Measurements from ENCODE around the gene SYNDIG1.
"Not testable (repeated sequence)": the region's sequence is repeated elsewhere in the genome, so short reads cannot be mapped to it uniquely, and the experiment has no call there.

SYNDIG1 gene

DNA sequence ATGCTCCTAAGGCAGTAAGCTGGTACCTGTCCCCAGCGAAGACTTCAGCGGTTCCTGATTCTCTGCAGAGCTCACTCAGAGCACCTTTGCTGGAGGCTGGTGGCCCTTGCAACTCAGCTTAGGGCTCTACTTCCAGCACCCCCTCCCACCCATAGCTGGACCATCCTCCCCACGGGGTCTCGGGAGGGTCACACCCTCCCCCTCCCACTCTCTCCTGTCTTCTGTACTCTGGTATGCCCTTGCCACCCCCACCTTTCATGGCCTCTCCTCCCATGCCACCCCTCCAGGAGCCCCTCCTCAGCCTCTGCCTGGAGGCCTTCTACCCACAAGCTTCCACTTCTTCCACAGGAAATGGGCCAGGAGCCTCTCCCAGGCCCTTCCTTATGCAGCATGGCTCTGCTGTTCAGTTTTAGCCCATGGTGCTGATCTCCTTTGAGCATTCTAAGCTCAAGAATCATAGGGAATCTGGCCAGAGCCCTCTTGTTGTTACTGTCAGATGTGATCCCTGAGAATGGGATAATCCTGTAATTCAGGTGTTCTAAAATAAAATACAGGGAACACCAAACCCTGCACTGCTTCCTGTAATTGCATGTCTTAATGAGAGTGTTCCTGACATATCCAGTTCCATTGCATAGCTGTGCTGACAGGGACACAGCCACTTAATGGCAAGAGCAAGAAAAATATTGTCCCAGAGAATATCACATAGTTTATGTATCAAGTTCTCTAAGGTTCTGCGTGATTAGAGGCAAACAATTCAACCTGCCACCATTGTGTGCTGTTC is 142.1 kb downstream of the SYNDIG1 start:
- in situ Hi-C loops (cut with HindIII; ENCODE audit: low pct_ligation_motif_present, low pct_unique_long_range_greater_than_20kb, low sequenced_read_pairs) = no loop called here
- no peak for DNase-seq

DNA sequence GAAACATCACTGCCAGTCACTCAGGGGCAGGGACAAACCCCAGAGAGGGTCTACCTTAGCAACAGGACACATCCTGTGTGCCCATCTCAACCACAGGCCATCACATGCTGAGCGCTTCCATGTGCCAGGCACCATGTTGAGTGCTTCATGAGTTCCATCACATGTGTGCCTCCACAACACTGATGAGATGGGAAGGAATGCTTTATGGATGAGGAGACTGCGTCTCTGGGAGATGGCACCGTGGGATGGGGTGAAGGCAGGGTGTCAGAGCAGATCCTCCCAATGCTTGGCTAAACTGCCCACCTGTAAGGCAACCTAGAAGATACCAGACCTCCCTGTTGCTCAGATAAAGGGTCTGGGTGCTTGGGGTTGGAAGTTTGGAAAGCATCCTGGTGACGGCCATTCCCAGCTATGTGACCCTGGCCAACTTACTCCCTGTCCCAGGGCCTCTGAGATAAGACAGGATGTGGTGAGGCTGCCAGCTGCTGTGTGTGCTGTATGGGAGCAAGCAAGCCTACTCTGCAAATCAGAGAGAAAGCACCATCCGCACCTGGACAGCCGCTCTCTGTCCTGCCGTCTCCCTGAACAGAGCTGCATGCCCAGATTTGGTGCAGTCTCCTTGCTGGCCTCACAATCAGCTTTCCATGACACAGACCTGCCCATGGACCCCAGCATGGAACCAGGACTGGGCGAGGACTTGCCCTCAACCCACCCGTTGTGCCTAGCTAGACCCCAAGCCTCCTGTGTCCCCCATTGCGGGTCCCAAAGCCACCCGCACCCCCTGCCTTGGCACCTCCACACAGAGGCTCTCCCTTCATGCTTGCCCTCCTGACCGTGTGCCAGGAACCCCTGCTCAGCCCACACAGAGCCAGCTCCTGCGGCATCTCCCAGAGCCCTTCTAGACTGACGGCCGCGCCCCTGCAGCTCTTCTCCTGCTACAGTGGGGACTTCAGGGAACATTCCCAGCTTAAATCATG is 143.7 kb downstream of the SYNDIG1 start:
- in situ Hi-C loops (cut with HindIII; ENCODE audit: low pct_ligation_motif_present, low pct_unique_long_range_greater_than_20kb, low sequenced_read_pairs) = no loop called here

DNA sequence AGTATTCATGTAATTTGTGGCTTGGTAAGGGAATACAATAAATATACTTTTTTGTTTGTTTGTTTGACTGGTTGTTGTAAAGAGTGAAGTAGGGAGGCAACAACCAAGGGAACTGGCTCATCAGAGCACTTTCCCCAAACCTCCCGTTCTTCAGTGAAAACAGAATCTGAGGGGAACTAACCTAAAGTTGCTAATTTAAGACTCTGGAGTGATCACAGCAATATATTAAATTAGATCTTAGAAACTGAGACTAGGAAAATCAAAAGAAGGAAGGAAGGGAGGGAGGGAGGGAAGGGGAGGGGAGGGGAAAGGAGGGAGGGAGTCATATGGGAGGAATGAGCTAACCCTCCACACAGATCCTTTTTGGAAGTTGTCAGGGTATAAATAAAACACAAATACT is 144.9 kb downstream of the SYNDIG1 start:
- no peak for DNase-seq
- in situ Hi-C loops (cut with HindIII; ENCODE audit: low pct_ligation_motif_present, low pct_unique_long_range_greater_than_20kb, low sequenced_read_pairs) = no loop called here

More for the DNA sequence above, 143.7 kb downstream of the SYNDIG1 start:
- DNase-seq = no peak

DNA sequence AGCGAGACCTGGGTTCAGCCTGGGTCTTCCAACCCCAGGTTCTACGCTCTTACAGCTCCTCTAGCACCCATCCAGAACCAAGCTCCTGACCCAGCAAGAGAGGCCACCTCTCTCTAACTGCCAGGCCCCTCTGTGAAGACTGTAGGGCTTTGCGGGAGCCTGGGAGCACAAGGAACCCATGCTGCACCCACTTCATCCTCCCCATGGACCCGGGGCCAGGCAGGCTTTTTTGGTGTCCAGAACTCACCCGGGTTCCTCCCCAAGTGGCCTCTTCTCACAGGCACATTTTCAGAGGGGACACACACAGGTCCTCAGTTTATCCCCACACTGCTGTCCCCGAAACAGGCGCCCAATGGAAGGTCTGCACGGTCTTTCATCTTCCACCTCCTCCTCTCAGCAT is 145.9 kb downstream of the SYNDIG1 start:
- in situ Hi-C loops (cut with HindIII; ENCODE audit: low pct_ligation_motif_present, low pct_unique_long_range_greater_than_20kb, low sequenced_read_pairs) = no loop called here
- DNase-seq = no peak

DNA sequence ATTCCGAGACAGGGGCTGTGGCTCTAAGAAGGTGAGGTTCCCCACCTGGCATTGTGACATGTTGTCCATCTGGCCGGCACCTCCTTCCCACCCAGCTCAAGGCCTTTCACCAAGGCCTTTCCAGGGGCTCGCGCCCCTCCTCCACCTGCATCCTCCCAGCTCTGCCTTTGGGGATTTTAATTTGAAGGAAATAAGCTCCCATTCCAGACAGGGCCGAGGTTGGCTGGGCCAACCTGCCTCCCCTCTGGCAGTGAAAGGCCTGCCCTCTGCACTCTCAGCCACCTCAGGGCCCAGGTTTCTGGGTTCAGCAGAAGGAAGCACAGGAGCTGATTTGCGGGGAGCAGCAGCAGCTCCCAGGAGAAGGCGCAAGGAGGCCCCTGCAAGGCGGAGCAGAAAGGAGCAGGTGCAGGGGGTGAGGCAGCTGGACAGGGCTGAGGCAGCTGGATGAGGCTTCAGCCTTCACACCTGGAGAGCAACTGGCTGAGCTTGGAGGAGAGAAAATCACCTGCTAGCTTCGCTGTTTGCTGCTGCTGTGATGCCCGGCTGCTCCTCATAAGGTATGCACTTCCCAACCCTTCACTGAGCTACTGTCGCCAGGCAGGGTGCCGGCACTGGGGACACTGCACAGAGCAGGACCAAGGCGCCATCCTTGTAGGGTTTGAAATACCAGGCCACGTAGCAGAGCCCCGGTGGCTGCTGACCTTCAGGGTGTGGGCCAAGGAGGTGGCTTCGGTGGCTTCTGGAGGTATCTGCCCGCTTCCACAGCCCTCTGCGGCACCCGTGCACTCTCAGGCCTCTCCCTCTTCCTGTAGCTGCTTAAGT is 147.0 kb downstream of the SYNDIG1 start:
- in situ Hi-C loops (cut with HindIII; ENCODE audit: low pct_ligation_motif_present, low pct_unique_long_range_greater_than_20kb, low sequenced_read_pairs) = no loop called here
- DNase-seq = no peak

DNA sequence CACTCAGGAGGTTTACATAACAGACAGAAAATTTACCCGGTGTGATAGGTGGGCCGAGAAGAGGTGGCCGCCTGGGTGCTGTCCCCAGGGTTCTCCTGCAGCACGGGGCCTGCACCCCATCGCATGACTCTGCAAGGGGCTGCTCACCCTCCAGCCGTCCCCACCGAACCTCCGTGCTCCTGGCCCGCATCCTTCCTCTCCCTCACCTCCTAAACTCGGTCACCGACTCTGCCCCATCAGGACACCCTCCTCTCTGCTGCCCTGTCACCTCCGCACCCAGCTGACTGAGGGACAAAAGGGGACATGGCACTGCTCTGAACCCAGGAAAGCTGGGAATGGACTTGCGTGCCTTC is 147.6 kb downstream of the SYNDIG1 start:
- in situ Hi-C loops (cut with HindIII; ENCODE audit: low pct_ligation_motif_present, low pct_unique_long_range_greater_than_20kb, low sequenced_read_pairs) = no loop called here
- DNase-seq = no peak

DNA sequence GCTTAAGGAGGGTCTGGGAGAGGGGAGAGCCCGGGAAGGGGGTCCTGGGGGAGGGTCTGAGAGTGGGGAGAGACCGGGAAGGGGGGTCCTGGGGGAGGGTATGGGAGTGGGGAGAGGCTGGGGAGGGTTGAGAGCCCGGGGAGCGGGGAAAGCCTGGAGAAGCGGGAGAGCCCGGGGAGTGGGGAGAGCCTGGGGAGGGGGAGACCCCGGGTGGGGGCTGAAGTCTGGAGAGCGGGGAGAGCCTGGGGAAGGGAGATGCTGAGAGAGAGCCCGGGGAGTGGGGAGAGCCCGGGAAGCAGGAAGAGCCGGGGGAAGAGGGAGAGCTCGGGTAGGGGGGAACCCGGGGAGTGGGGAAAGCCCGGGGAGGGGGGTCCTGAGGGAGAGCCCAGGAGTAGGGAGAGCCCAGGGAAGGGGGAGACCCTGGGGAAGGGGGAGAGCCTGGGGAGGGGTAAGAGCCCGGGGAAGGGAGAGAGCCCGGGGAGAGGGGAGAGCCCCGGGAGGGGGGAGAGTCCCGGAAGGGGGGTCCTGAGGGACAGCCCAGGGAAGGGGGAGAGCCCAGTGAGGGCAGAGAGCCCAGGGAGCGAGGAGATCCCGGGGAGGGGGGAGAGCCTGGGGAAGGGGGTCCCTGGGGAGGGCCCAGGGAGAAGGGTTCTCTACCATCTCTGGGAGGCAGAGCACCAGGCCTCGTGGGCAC is 148.5 kb downstream of the SYNDIG1 start:
- in situ Hi-C loops (cut with HindIII; ENCODE audit: low pct_ligation_motif_present, low pct_unique_long_range_greater_than_20kb, low sequenced_read_pairs) = no loop called here
- DNase-seq = no peak

DNA sequence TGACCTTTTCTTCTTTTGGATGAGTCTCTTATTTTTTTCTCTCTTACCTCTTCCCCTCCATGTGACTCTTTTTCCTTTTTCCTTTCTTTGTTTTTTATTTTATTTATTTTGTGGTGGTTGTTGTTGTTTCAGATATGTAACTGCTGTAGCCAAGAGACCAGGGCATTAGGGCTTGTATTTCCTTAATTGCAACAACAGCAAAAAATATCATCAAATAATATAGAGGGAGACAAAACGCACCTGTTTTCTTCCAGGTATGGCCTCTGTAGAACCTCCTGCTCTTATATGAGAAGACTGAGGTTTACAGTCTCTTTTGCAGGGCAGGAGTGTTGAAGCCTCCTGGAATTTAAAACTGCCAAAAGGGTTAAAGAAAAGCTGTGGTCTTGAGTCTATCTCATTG is 149.3 kb downstream of the SYNDIG1 start:
- DNase-seq = no peak
- in situ Hi-C loops (cut with HindIII; ENCODE audit: low pct_ligation_motif_present, low pct_unique_long_range_greater_than_20kb, low sequenced_read_pairs) = no loop called here

DNA sequence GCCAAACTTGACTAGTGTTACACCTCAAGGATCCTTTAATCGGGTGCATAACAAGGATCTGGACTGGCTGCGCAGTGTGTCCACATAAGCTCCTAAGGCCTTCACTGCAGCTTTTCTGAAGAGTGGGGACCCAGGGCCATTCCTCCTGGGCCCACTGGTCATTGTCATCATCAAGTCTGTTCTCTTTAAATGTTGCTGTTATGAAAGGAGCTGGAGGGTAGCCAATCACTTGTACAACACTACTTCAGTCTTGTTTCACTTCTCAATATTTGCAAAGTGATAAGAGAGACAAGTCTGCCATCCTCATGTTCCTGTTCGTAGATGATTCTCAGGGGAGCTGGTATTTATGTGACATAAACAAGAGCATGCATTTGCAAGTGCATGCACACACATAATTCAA is 149.8 kb downstream of the SYNDIG1 start:
- in situ Hi-C loops (cut with HindIII; ENCODE audit: low pct_ligation_motif_present, low pct_unique_long_range_greater_than_20kb, low sequenced_read_pairs) = no loop called here
- no peak for DNase-seq

DNA sequence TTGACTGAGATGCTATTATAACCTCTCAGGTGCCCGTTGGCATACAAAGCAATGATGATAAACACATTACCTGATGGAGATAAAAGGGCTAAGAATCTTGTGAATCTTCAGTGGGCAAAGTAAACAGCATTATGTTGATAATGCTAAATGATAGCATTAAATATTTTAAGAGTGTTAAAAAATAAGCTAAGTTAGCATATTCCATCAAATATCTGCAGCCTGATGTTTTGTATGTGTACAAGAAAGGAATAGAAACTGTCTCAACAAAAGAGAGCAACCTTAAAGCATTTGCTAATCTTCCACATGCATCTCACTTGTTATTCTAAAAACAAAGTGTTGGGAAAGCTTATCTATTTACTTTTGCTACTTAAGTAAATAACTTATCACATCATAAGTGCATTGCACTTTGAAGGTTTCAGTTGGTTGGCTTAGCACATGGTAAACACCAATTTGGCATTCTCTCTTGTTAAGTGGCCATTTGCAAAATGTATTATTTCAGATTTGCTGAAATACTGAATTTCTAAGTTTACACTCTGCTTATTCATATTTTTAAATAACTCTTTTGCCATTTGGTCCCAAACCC is 151.6 kb downstream of the SYNDIG1 start:
- in situ Hi-C loops (cut with HindIII; ENCODE audit: low pct_ligation_motif_present, low pct_unique_long_range_greater_than_20kb, low sequenced_read_pairs) = no loop called here
- DNase-seq = no peak

DNA sequence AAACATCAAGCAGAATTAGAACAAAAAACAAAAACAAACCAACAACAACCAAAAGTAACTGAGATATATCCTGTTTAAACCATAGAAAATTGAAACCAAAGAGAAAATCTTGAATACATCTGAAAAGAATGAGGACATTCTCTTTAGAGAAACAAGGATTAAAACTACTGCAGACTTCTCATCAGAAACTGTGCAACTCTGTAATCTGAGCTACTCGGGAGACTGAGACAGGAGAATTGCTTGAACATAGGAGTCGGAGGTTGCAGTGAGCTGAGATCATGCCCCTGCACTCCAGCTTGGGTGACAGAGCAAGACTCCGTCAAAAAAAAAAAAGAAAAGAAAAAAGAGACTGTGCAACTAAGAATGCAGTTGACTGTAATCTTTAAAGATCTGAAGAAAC is 153.4 kb downstream of the SYNDIG1 start:
- in situ Hi-C loops (cut with HindIII; ENCODE audit: low pct_ligation_motif_present, low pct_unique_long_range_greater_than_20kb, low sequenced_read_pairs) = no loop called here
- DNase-seq = no peak

DNA sequence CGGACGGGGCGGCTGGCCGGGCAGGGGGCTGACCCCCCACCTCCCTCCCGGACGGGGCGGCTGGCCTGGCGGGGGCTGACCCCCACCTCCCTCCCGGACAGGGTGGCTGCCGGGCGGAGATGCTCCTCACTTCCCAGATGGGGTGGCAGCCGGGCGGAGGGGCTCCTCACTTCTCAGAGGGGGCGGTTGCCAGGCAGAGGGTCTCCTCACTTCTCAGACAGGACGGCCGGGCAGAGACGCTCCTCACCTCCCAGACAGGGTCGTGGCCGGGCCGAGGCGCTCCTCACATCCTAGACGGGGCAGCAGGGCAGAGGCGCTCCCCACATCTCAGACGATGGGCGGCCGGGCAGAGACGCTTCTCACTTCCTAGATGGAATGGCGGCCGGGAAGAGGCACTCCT is 156.7 kb downstream of the SYNDIG1 start:
- DNase-seq; in situ Hi-C loops (cut with HindIII; ENCODE audit: low pct_ligation_motif_present, low pct_unique_long_range_greater_than_20kb, low sequenced_read_pairs): not testable (repeated sequence)

DNA sequence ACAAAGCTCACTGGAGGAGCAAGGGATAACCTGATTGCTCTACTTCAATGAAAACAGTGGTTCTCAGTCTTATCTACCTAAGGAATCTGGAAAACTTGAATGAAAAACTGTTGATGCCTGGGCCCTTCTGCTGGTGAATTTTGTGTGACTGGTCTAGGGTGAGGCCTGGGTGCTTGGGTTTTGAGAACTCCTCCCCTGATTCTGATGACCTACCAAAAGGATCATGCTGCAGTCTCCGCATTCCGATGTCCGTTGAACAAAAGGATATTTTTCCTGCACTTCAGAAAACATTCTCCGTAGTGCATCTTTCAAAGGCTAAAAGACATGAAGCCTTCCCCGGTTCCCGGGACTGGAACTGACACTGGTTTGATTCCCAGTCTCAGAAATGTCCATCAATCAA is 157.9 kb downstream of the SYNDIG1 start:
- in situ Hi-C loops (cut with HindIII; ENCODE audit: low pct_ligation_motif_present, low pct_unique_long_range_greater_than_20kb, low sequenced_read_pairs) = no loop called here
- DNase-seq = no peak

DNA sequence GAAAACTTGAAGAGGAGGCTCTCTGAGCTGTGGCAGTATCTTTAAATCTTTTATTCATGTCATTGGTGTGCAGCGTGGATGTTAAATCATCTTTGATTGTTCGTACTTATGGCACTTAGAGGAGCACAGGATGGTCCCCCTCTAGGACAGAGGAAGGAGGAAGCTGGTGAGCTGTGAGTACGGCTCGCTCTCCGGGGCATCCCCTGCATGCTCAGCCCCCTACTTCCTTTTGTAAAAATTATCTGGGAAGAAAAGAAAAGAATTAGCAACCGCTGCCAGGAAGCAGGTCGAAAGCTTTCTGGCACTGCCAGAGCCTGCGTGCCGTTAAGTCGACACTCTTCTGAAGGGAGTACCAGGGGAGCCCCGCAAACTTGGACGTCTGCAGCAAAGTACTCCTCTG is 158.5 kb downstream of the SYNDIG1 start:
- in situ Hi-C loops (cut with HindIII; ENCODE audit: low pct_ligation_motif_present, low pct_unique_long_range_greater_than_20kb, low sequenced_read_pairs) = no loop called here
- no peak for DNase-seq

DNA sequence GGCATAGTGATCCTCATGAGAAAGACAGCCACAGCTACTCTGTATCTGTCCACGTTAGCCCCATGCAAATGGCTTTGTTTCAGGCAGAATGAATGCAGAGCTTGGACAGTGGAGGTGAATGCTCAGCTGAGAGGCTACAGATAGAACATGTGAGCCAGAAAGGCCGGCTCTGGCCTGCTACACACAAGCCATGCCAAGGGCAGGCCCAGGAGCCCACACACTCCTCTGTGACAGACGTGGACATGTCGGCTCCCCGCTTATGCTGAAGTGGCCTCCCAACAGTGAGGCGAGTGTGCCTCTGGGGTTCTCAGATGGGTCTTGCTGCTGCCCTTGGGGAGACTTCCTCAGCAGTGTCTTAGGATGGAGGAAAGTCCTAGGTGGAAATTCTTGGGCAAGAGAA is 159.6 kb downstream of the SYNDIG1 start:
- no peak for DNase-seq
- in situ Hi-C loops (cut with HindIII; ENCODE audit: low pct_ligation_motif_present, low pct_unique_long_range_greater_than_20kb, low sequenced_read_pairs) = no loop called here

DNA sequence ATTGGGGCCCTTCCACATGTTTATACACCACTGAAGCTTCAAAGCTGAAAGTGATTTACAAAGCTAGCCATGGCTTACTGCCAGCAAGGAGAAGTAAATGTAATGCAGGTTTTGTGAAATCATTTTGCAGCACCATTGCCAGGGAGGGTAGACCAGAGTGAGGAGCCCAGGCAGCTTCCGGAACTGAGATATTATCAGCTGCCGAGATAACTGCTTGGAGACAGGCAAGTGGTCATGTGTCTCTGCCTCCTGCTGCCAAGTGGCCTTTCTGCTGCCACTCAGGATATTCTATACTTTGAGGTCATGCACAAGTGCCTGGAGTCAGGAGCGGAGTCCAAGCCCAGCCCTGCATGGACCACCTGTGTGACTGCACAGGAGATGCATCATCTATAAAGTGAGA is 160.2 kb downstream of the SYNDIG1 start:
- in situ Hi-C loops (cut with HindIII; ENCODE audit: low pct_ligation_motif_present, low pct_unique_long_range_greater_than_20kb, low sequenced_read_pairs) = no loop called here
- no peak for DNase-seq

DNA sequence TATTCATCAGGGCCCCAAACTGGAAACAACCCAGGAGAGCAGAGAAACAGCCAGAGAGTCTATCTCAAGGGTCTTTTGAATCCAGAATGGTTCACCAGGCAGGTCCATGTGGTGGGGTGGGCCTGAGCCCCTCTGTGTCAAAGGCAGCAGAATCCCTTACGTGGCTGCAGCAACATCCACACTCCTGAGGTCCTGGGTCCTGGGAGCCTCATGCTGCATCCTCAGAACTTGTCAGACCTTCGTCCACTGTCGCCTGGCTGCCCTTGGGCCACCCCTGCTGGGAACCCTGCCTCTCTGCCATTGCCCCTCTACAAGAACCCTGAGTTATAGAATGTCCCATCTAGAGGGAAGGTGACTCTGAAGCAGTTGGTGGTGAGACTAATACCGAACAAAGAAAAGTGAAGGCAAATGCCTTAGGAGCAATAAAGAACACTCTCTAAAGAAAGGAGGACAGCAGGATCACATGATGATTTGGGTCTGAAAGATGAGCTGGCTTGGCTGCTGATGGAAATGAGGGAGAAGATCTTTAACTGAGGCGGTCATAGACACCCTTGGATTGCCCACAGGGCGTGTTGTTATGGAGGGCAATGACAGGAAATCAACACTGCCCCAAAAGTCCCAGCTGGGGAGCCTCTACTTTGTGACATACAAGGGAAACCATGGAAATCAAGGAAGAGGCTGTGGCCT is 161.2 kb downstream of the SYNDIG1 start:
- DNase-seq = no peak
- in situ Hi-C loops (cut with HindIII; ENCODE audit: low pct_ligation_motif_present, low pct_unique_long_range_greater_than_20kb, low sequenced_read_pairs) = no loop called here

DNA sequence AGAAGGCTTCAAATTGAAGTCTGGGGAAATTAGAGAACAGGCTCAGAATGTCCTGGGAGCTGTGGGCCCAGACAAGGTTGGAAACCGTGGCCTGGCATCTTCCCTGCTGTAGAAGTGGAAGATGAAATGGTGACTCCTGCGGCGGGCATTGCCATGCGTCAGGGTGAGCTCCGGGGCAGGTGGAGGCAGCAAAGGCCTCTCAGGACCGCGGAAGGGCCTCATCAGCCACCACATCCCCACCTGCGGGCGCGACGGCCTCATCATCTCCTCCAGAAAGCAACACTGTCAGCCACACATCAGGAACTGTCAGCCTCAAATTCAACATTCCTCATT is 161.7 kb downstream of the SYNDIG1 start:
- in situ Hi-C loops (cut with HindIII; ENCODE audit: low pct_ligation_motif_present, low pct_unique_long_range_greater_than_20kb, low sequenced_read_pairs) = no loop called here
- DNase-seq = no peak
